Measurements from ENCODE around the gene WDR45. TPM values are rescaled to one million over a fixed set of nuclear protein-coding genes. Genes with fewer than 3 reads are reported as not detected.

Gene WDR45
- total and polyA plus RNA-seq, 2 of the 13 experiments (the other 11 are each of a cell fraction or from before 2014, with no cell fraction given) = 16.4 to 65.5 TPM

DNA sequence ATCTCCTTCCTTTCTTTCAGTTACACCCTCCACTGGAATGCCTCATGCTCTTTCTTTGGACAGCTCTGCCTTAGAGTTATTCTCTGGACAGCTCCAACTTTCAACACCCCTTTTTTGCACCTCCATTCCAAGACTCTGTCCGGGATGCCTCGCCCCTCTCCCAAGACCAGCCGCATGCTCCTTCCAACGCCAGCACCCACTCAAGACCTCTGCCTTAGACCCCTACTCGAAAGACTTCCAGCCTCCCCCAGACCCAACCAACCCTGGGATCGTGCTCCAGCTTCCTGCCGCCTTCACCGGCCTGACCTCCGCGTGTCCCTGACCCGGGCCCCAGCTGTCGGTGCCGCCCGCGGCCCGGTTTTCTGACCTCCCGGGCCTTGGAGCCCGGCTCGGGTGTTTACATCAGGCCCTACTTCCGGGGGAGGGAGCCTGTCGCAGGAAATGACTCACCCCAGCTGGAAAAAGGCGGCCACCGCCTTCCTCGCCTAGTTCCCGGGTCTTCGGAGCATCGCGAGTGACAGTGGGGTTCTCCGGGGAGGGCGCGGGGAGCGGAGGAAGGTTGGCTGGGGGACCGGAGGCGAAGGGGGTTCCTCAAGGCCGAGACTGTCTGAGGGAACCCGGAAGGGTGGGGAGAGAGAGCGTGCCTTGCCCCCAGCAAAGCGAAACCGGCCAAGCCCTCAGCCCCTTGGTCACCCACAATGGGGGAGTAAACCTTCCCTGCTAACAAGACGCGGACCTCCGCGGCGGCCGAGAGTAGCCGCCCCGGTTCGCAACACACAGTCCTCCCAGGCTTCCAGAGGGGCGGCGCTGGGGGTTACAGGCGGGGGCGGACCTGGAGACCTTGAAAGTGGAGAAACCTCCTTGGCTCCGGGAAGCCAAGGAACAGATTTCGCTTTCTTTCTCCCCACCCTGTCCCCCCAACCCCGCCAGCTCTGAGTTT is at the start of gene WDR45 (continued):
- TF ChIP-seq NFRKB (IDR thresholded peaks at IDR 0.05) (no peak), SMC3 (IDR thresholded peaks at IDR 0.05; ENCODE audit: low read length) (no peak), RNF2 (conservative IDR thresholded peaks at IDR 0.05; ENCODE audit: low read depth) (no peak), ZNF12 (CRISPR knock-in tag; IDR thresholded peaks at IDR 0.05) (no peak), ZNF317 (CRISPR knock-in tag; IDR thresholded peaks at IDR 0.05) (0 out of 2 replicates have a peak, but pooled peaks have one; percentile 26), ZEB1 (IDR thresholded peaks at IDR 0.05; ENCODE audit: insufficient replicate concordance, low read depth) (no peak), TSC22D2 (CRISPR knock-in tag; IDR thresholded peaks at IDR 0.05; ENCODE audit: borderline replicate concordance) (no peak), ZNF615 (CRISPR knock-in tag; IDR thresholded peaks at IDR 0.05; ENCODE audit: borderline replicate concordance) (no peak), ZNF564 (CRISPR knock-in tag; IDR thresholded peaks at IDR 0.05) (peak; percentile 71; the same call in 1 of the 2 replicates), POLR2G (IDR thresholded peaks at IDR 0.05; ENCODE audit: low read depth, low read length) (peak; percentile 69; the same call in 1 of the 2 replicates), CHD2 (IDR thresholded peaks at IDR 0.05; ENCODE audit: low read depth, low read length) (0 out of 2 replicates have a peak, but pooled peaks have one; percentile 39), MBNL3 (CRISPR knock-in tag; conservative IDR thresholded peaks at IDR 0.05) (no peak), ZNF567 (CRISPR knock-in tag; IDR thresholded peaks at IDR 0.05; ENCODE audit: borderline replicate concordance) (no peak)
- TF ChIP-seq, protein P1, sequence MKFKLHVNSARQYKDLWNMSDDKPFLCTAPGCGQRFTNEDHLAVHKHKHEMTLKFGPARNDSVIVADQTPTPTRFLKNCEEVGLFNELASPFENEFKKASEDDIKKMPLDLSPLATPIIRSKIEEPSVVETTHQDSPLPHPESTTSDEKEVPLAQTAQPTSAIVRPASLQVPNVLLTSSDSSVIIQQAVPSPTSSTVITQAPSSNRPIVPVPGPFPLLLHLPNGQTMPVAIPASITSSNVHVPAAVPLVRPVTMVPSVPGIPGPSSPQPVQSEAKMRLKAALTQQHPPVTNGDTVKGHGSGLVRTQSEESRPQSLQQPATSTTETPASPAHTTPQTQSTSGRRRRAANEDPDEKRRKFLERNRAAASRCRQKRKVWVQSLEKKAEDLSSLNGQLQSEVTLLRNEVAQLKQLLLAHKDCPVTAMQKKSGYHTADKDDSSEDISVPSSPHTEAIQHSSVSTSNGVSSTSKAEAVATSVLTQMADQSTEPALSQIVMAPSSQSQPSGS (CRISPR knock-in tag; IDR thresholded peaks at IDR 0.05) = no peak
- TF ChIP-seq, protein P2, sequence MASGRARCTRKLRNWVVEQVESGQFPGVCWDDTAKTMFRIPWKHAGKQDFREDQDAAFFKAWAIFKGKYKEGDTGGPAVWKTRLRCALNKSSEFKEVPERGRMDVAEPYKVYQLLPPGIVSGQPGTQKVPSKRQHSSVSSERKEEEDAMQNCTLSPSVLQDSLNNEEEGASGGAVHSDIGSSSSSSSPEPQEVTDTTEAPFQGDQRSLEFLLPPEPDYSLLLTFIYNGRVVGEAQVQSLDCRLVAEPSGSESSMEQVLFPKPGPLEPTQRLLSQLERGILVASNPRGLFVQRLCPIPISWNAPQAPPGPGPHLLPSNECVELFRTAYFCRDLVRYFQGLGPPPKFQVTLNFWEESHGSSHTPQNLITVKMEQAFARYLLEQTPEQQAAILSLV (CRISPR knock-in tag; IDR thresholded peaks at IDR 0.05; ENCODE audit: borderline replicate concordance) = peak; percentile 30; the same call in 1 of the 2 replicates
- TF ChIP-seq, protein P3, sequence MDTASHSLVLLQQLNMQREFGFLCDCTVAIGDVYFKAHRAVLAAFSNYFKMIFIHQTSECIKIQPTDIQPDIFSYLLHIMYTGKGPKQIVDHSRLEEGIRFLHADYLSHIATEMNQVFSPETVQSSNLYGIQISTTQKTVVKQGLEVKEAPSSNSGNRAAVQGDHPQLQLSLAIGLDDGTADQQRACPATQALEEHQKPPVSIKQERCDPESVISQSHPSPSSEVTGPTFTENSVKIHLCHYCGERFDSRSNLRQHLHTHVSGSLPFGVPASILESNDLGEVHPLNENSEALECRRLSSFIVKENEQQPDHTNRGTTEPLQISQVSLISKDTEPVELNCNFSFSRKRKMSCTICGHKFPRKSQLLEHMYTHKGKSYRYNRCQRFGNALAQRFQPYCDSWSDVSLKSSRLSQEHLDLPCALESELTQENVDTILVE (CRISPR knock-in tag; IDR thresholded peaks at IDR 0.05) = peak; percentile 56; the same call in 1 of the 2 replicates
- TF ChIP-seq, protein P4, sequence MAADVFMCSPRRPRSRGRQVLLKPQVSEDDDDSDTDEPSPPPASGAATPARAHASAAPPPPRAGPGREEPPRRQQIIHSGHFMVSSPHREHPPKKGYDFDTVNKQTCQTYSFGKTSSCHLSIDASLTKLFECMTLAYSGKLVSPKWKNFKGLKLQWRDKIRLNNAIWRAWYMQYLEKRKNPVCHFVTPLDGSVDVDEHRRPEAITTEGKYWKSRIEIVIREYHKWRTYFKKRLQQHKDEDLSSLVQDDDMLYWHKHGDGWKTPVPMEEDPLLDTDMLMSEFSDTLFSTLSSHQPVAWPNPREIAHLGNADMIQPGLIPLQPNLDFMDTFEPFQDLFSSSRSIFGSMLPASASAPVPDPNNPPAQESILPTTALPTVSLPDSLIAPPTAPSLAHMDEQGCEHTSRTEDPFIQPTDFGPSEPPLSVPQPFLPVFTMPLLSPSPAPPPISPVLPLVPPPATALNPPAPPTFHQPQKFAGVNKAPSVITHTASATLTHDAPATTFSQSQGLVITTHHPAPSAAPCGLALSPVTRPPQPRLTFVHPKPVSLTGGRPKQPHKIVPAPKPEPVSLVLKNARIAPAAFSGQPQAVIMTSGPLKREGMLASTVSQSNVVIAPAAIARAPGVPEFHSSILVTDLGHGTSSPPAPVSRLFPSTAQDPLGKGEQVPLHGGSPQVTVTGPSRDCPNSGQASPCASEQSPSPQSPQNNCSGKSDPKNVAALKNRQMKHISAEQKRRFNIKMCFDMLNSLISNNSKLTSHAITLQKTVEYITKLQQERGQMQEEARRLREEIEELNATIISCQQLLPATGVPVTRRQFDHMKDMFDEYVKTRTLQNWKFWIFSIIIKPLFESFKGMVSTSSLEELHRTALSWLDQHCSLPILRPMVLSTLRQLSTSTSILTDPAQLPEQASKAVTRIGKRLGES (CRISPR knock-in tag; IDR thresholded peaks at IDR 0.05; ENCODE audit: borderline replicate concordance) = no peak
- TF ChIP-seq, protein P5, sequence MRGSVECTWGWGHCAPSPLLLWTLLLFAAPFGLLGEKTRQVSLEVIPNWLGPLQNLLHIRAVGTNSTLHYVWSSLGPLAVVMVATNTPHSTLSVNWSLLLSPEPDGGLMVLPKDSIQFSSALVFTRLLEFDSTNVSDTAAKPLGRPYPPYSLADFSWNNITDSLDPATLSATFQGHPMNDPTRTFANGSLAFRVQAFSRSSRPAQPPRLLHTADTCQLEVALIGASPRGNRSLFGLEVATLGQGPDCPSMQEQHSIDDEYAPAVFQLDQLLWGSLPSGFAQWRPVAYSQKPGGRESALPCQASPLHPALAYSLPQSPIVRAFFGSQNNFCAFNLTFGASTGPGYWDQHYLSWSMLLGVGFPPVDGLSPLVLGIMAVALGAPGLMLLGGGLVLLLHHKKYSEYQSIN (CRISPR knock-in tag; IDR thresholded peaks at IDR 0.05; ENCODE audit: borderline replicate concordance) = no peak
- TF ChIP-seq, protein P6, sequence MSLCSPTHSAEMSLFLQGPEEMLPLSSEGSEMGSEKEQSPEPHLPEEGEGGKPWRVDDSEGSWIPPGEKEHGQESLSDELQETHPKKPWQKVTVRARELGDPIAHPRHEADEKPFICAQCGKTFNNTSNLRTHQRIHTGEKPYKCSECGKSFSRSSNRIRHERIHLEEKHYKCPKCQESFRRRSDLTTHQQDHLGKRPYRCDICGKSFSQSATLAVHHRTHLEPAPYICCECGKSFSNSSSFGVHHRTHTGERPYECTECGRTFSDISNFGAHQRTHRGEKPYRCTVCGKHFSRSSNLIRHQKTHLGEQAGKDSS (CRISPR knock-in tag; IDR thresholded peaks at IDR 0.05; ENCODE audit: borderline replicate concordance, low read depth) = no peak; the same call in 1 of the 2 replicates
